Activated naive CD4-positive, alpha-beta T cell treated with anti-CD3 and anti-CD28 coated beads for 36 hours (primary cell): ENCODE results near the gene ACER3. TPM values are rescaled to one million over a fixed set of nuclear protein-coding genes. Genes with fewer than 3 reads are reported as not detected.

Experiments
- CTCF ChIA-PET: fragments of 350-600 bp; sonication (Branson Sonifier 250); formaldehyde crosslinking; loops from one replicate; lab custom pipeline; 2021; ENCODE audit warnings: antibody characterized with exemption; lab: Charles Lee
- DNase-seq: peaks from one replicate; pipeline ENCODE4 v3.0.0-alpha.2; 2020
- H3K27ac Mint-ChIP-seq: one replicate; pipeline ENCODE4 v1.8.0; 2021; ENCODE audit warnings: mild to moderate bottlenecking, mixed read lengths
- H3K27me3 Mint-ChIP-seq: one replicate; pipeline ENCODE4 v1.8.0; 2021; ENCODE audit warnings: low read depth, mixed read lengths
- H3K36me3 Mint-ChIP-seq: one replicate; pipeline ENCODE4 v1.8.0; 2021; ENCODE audit warnings: low read depth, mixed read lengths
- H3K4me1 Mint-ChIP-seq: one replicate; pipeline ENCODE4 v1.8.0; 2021; ENCODE audit warnings: low read depth, mixed read lengths
- H3K4me3 Mint-ChIP-seq: one replicate; pipeline ENCODE4 v1.8.0; 2021; ENCODE audit warnings: mild to moderate bottlenecking, moderate library complexity, mixed read lengths
- H3K9me3 Mint-ChIP-seq: one replicate; pipeline ENCODE4 v1.8.0; 2021; ENCODE audit warnings: mixed read lengths
- intact Hi-C: fragments of 100-400 bp; cut with micrococcal nuclease; formaldehyde crosslinking; loops from one replicate; pipeline ENCODE4 v1.15.1; 2023
- total RNA-seq, 2 experiments: library from RNA; stranded (reverse); gene quantifications; one replicate each; pipeline ENCODE4 v1.2.3, GENCODE V29; 2021

Gene ACER3
- total RNA-seq, 2 experiments from 2014 or later: 7.6 to 10.0 TPM

- DNase-seq: no peak
- H3K4me1 Mint-ChIP-seq: peaks cover 6% of the 10 kb centered on the region
- H3K36me3 Mint-ChIP-seq: no peaks in the 10 kb centered on the region
- CTCF ChIA-PET: interaction anchor here (2.0 to 4.6 kb wide), 2 partner anchors 119 kb away, joined by 5 to 29 read pairs; no protein-coding TSS in a partner anchor
- H3K27ac Mint-ChIP-seq: no peak overlapping the region
- H3K4me3 Mint-ChIP-seq: no peak overlapping the region
- no peaks in the 10 kb centered on the region for H3K9me3 Mint-ChIP-seq
- peaks cover 31% of the 10 kb centered on the region for H3K27me3 Mint-ChIP-seq
- intact Hi-C loops: no loop called here
Measured at GRCh38 chr11:77038029-77038824, 177.5 kb downstream of the ACER3 start.

GRCh38 chr11:77038825-77039326, 178.2 kb downstream of the ACER3 start:
- peak overlapping the region; percentile 40 for H3K4me3 Mint-ChIP-seq
- no peak for DNase-seq
- intact Hi-C loops: no loop called here
- peaks cover 6% of the 10 kb centered on the region for H3K4me1 Mint-ChIP-seq
- H3K27ac Mint-ChIP-seq: no peak overlapping the region
- no peaks in the 10 kb centered on the region for H3K36me3 Mint-ChIP-seq
- H3K27me3 Mint-ChIP-seq: peaks cover 31% of the 10 kb centered on the region
- no peaks in the 10 kb centered on the region for H3K9me3 Mint-ChIP-seq
- CTCF ChIA-PET: interaction anchor here (0.6 to 4.6 kb wide), 2 partner anchors 59 to 119 kb away, joined by 3 to 29 read pairs; no protein-coding TSS in a partner anchor

DNA sequence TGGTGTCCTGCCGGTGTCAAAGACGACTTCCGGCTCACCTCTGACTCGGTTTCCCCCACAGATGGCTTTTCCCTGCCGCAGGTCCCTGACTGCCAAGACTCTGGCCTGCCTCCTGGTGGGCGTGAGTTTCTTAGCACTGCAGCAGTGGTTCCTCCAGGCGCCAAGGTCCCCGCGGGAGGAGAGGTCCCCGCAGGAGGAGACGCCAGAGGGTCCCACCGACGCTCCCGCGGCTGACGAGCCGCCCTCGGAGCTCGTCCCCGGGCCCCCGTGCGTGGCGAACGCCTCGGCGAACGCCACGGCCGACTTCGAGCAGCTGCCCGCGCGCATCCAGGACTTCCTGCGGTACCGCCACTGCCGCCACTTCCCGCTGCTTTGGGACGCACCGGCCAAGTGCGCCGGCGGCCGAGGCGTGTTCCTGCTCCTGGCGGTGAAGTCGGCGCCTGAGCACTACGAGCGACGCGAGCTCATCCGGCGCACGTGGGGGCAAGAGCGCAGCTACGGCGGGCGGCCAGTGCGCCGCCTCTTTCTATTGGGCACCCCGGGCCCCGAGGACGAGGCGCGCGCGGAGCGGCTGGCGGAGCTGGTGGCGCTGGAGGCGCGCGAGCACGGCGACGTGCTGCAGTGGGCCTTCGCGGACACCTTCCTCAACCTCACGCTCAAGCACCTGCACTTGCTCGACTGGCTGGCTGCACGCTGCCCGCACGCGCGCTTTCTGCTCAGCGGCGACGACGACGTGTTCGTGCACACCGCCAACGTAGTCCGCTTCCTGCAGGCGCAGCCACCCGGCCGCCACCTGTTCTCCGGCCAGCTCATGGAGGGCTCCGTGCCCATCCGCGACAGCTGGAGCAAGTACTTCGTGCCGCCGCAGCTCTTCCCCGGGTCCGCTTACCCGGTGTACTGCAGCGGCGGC, 179.0 kb downstream of the ACER3 start:
- intact Hi-C loops: no loop called here
- H3K27me3 Mint-ChIP-seq: peaks cover 34% of the 10 kb centered on the region
- no peaks in the 10 kb centered on the region for H3K9me3 Mint-ChIP-seq
- peaks cover 6% of the 10 kb centered on the region for H3K4me1 Mint-ChIP-seq
- H3K4me3 Mint-ChIP-seq: peak overlapping the region; percentile 16
- DNase-seq: peak; percentile 36
- H3K27ac Mint-ChIP-seq: no peak overlapping the region
- no peaks in the 10 kb centered on the region for H3K36me3 Mint-ChIP-seq
- CTCF ChIA-PET: interaction anchor here (0.6 to 4.6 kb wide), 4 partner anchors 52 to 120 kb away, joined by 3 to 29 read pairs (median 4); no protein-coding TSS in a partner anchor

GRCh38 chr11:77040401-77040777, 179.7 kb downstream of the ACER3 start:
- H3K27ac Mint-ChIP-seq: no peak overlapping the region
- no peaks in the 10 kb centered on the region for H3K9me3 Mint-ChIP-seq
- H3K36me3 Mint-ChIP-seq: no peaks in the 10 kb centered on the region
- H3K4me3 Mint-ChIP-seq: no peak overlapping the region
- no peak for DNase-seq
- peaks cover 34% of the 10 kb centered on the region for H3K27me3 Mint-ChIP-seq
- CTCF ChIA-PET: interaction anchor here (0.6 to 4.6 kb wide), 4 partner anchors 51 to 121 kb away, joined by 3 to 29 read pairs (median 4); no protein-coding TSS in a partner anchor
- intact Hi-C loops: no loop called here
- peaks cover 6% of the 10 kb centered on the region for H3K4me1 Mint-ChIP-seq

- peaks cover 34% of the 10 kb centered on the region for H3K27me3 Mint-ChIP-seq
- no peak overlapping the region for H3K4me3 Mint-ChIP-seq
- intact Hi-C loops: no loop called here
Measured at GRCh38 chr11:77040889-77041288, 180.2 kb downstream of the ACER3 start.

GRCh38 chr11:77042111-77042726, 181.5 kb downstream of the ACER3 start:
- Mint-ChIP-seq H3K27me3 (peaks cover 27% of the 10 kb centered on the region), H3K9me3 (no peaks in the 10 kb centered on the region), H3K4me1 (peaks cover 14% of the 10 kb centered on the region), H3K4me3 (no peak overlapping the region), H3K27ac (no peak overlapping the region), H3K36me3 (no peaks in the 10 kb centered on the region)
- CTCF ChIA-PET: interaction anchor here (1.1 to 4.6 kb wide), 2 partner anchors 49 to 123 kb away, joined by 4 to 29 read pairs; no protein-coding TSS in a partner anchor
- no peak for DNase-seq
- intact Hi-C loops: no loop called here

More at GRCh38 chr11:77040889-77041288, 180.2 kb downstream of the ACER3 start:
- H3K4me1 Mint-ChIP-seq: peaks cover 6% of the 10 kb centered on the region
- H3K9me3 Mint-ChIP-seq: no peaks in the 10 kb centered on the region
- DNase-seq: no peak
- CTCF ChIA-PET: interaction anchor here (0.6 to 4.6 kb wide), 3 partner anchors 51 to 121 kb away, joined by 3 to 29 read pairs (median 6); no protein-coding TSS in a partner anchor
- no peaks in the 10 kb centered on the region for H3K36me3 Mint-ChIP-seq
- no peak overlapping the region for H3K27ac Mint-ChIP-seq

DNA sequence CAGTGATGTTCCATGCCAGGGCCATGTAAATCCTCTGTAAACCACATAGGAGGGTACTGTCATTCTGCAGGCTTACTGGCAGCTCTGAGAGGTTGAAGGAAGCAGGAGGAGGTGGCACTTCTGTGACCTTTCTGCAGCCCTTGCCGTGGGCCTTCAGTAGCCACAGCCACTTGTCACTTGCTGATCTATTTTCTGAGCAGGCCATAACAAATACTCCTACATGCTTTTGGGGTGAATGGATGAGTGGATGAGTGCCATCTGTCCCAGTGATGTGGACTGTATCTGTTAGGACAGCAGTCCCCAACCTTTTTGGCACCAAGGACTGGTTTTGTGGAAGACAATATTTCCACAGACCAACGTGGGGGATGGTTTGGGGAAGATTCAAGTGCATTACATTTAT, 183.6 kb downstream of the ACER3 start:
- DNase-seq: no peak
- Mint-ChIP-seq H3K4me3 (no peak overlapping the region), H3K4me1 (peaks cover 8% of the 10 kb centered on the region), H3K9me3 (no peaks in the 10 kb centered on the region), H3K27ac (no peak overlapping the region), H3K36me3 (no peaks in the 10 kb centered on the region), H3K27me3 (peaks cover 10% of the 10 kb centered on the region)
- CTCF ChIA-PET: interaction anchor here (1.0 to 2.6 kb wide), 14 partner anchors 9 to 428 kb away, joined by 3 to 25 read pairs (median 6); partner anchors contain the start of gene B3GNT6
- intact Hi-C loops: no loop called here

DNA sequence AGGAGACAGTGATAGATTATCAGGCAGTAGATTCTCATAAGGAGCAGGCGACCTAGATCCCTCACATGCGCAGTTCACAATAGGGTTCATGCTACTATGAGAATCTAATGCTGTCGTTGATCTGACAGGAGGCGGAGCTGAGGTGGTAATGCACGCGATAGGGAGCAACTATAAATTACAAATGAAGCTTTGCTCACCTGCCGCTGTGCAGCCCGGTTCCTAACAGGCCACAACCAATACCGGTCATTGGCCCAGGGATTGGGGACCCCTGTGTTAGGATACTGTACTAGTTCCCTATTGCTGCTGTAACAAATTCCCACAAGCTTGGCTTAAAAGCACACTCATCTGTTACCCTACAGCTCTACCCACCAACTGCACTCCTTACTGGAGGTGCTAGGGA, 184.2 kb downstream of the ACER3 start:
- no peak overlapping the region for H3K27ac Mint-ChIP-seq
- peaks cover 8% of the 10 kb centered on the region for H3K4me1 Mint-ChIP-seq
- H3K27me3 Mint-ChIP-seq: peaks cover 10% of the 10 kb centered on the region
- intact Hi-C loops: loop anchor here (5.0 kb wide), 2 partner anchors 577 to 808 kb away; no protein-coding TSS in a partner anchor
- CTCF ChIA-PET: interaction anchor here (0.8 to 2.6 kb wide), 19 partner anchors 8 to 454 kb away, joined by 3 to 25 read pairs (median 5); partner anchors contain the start of gene B3GNT6
- no peak overlapping the region for H3K4me3 Mint-ChIP-seq
- no peaks in the 10 kb centered on the region for H3K9me3 Mint-ChIP-seq
- no peak for DNase-seq
- H3K36me3 Mint-ChIP-seq: no peaks in the 10 kb centered on the region

GRCh38 chr11:77046060-77046501, 185.4 kb downstream of the ACER3 start:
- DNase-seq: peak; percentile 73
- Mint-ChIP-seq H3K27ac (no peak overlapping the region), H3K36me3 (no peaks in the 10 kb centered on the region), H3K4me3 (peak overlapping the region; percentile 34), H3K9me3 (no peaks in the 10 kb centered on the region), H3K27me3 (peaks cover 3% of the 10 kb centered on the region), H3K4me1 (peaks cover 8% of the 10 kb centered on the region)
- CTCF ChIA-PET: interaction anchor here (0.8 to 2.6 kb wide), 13 partner anchors 11 to 456 kb away, joined by 3 to 25 read pairs (median 6); partner anchors contain the start of gene B3GNT6
- intact Hi-C loops: loop anchor here (2.0 to 5.0 kb wide), 4 partner anchors 185 to 809 kb away; partner anchors contain the start of gene ACER3

- CTCF ChIA-PET: interaction anchor here (0.6 to 3.8 kb wide), 25 partner anchors 10 to 603 kb away, joined by 3 to 81 read pairs (median 4); no protein-coding TSS in a partner anchor
- intact Hi-C loops: loop anchor here (1.0 to 5.0 kb wide), 12 partner anchors 19 to 810 kb away; partner anchors contain the start of genes ACER3 and CAPN5
- peaks cover 3% of the 10 kb centered on the region for H3K27me3 Mint-ChIP-seq
- H3K36me3 Mint-ChIP-seq: no peaks in the 10 kb centered on the region
- peak; percentile 88 for DNase-seq
- peak overlapping the region; percentile 52 for H3K4me3 Mint-ChIP-seq
- peak overlapping the region; percentile 64 for H3K27ac Mint-ChIP-seq
- peaks cover 8% of the 10 kb centered on the region for H3K4me1 Mint-ChIP-seq
- H3K9me3 Mint-ChIP-seq: no peaks in the 10 kb centered on the region
Measured at GRCh38 chr11:77047007-77047927, 186.5 kb downstream of the ACER3 start.
